BLaER1 treated with 17β-estradiol and CSF1 and Interleukin-3, amounts not matched to agents 10 nM and 100 nM (cell line): Measurements from ENCODE around the gene GAS7.

ENCODE experiments used
- H3K27ac ChIP-seq, 11 experiments: shearing (Covaris generic); formaldehyde crosslinking; 2 replicates each; pipeline ENCODE4 v1.8.1; 2022
- H3K27me3 ChIP-seq, 11 experiments: shearing (Covaris generic); formaldehyde crosslinking; 2 replicates each; pipeline ENCODE4 v1.8.1; 2022
- H3K36me3 ChIP-seq, 11 experiments: shearing (Covaris generic); formaldehyde crosslinking; 2 replicates each; pipeline ENCODE4 v1.8.1; 2022
- H3K4me1 ChIP-seq, 10 experiments: shearing (Covaris generic); formaldehyde crosslinking; 2 replicates each; pipeline ENCODE4 v1.8.1; 2022
- H3K4me2 ChIP-seq, 11 experiments: shearing (Covaris generic); formaldehyde crosslinking; 2 replicates each; pipeline ENCODE4 v1.8.1; 2022
- H3K4me3 ChIP-seq, 10 experiments: shearing (Covaris generic); formaldehyde crosslinking; 2 replicates each; pipeline ENCODE4 v1.8.1; 2022
- H3K9ac ChIP-seq, 11 experiments: shearing (Covaris generic); formaldehyde crosslinking; 2 replicates each; pipeline ENCODE4 v1.8.1; 2022
- H3K9me3 ChIP-seq, 11 experiments: shearing (Covaris generic); formaldehyde crosslinking; replicated peaks in 1 of 11; 2 replicates each; pipeline ENCODE4 v1.8.1; 2022
- H4K20me1 ChIP-seq, 11 experiments: shearing (Covaris generic); formaldehyde crosslinking; 2 replicates each; pipeline ENCODE4 v1.8.1; 2022
- Cebpa-rat ChIP-seq, 11 experiments: shearing (Covaris generic); IDR thresholded peaks; 2 replicates each; pipeline ENCODE4 v1.8.1; 2022

The GAS7 gene

GRCh38 chr17:9934331-9934730 is 264.1 kb downstream of the GAS7 start:
- Histone ChIP-seq H3K4me3 (no peak overlapping the region), H3K4me1 (peaks cover 10 to 31% (median 25%) of the 10 kb centered on the region in 10 experiments; a peak in 17 of 20 replicates), H3K9me3 (peaks cover 7 to 14% (median 13%) of the 10 kb centered on the region in 11 experiments; a peak in 21 of 22 replicates), H3K27me3 (no peaks in the 10 kb centered on the region), H3K4me2 (no peak overlapping the region), H4K20me1 (peaks cover 0 to 99% (median 69%) of the 10 kb centered on the region in 11 experiments; a peak in 19 of 22 replicates), H3K27ac (no peak overlapping the region), H3K36me3 (peaks cover 77 to 100% (median 100%) of the 10 kb centered on the region in 11 experiments), H3K9ac (no peak overlapping the region)
- no peak for TF ChIP-seq Cebpa-rat (IDR thresholded peaks at IDR 0.05)

- Histone ChIP-seq H3K4me2 (no peak overlapping the region), H3K4me3 (no peak overlapping the region), H3K27me3 (no peaks in the 10 kb centered on the region), H3K4me1 (peaks cover 10 to 24% (median 19%) of the 10 kb centered on the region in 10 experiments; a peak in 17 of 20 replicates), H3K9me3 (no peaks in the 10 kb centered on the region), H3K27ac (no peak overlapping the region), H4K20me1 (peaks cover 0 to 96% (median 52%) of the 10 kb centered on the region in 11 experiments; a peak in 19 of 22 replicates), H3K9ac (no peak overlapping the region), H3K36me3 (peaks cover 58 to 98% (median 91%) of the 10 kb centered on the region in 11 experiments)
- no peak for TF ChIP-seq Cebpa-rat (IDR thresholded peaks at IDR 0.05)
Observed at GRCh38 chr17:9932491-9932890, 265.9 kb downstream of the GAS7 start.

DNA sequence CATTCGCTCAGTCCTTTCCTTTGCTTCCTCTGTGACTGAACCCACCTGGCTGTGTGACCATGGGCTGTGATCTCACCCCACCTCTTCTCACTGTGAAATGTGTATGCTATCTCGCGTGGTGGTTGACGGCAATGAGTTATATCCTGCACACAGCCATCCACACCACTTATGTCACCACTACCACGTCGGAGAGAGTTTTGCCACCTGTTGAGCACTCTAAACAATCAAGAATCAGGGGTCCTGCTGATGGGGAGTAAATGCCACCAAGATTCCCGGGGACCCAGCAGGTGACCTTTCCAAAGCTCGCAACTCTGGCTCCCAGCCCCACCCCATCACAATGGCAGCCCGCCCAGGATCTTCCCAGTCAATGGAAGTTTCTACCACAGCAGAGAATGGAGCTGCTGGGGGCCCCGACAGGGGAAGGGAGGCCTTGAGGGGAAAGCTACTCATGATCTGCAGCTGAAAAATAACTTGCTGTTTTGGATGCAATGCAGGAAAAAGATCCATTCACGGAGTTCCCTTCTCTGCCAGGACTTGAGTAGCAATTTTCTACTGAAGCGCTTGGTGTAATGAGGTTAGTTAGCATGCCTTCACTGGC is 267.2 kb downstream of the GAS7 start:
- Histone ChIP-seq H3K27me3 (no peaks in the 10 kb centered on the region), H3K4me3 (no peak overlapping the region)
- no peak for TF ChIP-seq Cebpa-rat (IDR thresholded peaks at IDR 0.05)

GRCh38 chr17:9929871-9930270 is 268.5 kb downstream of the GAS7 start:
- Histone ChIP-seq H3K27me3 (no peaks in the 10 kb centered on the region), H3K4me1 (peaks cover 7 to 33% (median 22%) of the 10 kb centered on the region in 10 experiments; a peak in 17 of 20 replicates), H3K9ac (no peak overlapping the region; a peak in 1 of 22 replicates), H3K4me3 (no peak overlapping the region), H4K20me1 (peaks cover 0 to 95% (median 43%) of the 10 kb centered on the region in 11 experiments; a peak in 18 of 22 replicates), H3K36me3 (peaks cover 34 to 97% (median 90%) of the 10 kb centered on the region in 11 experiments), H3K27ac (peak overlapping the region in 2 of 11 experiments; percentile 3 to 11; a peak in 1 of 22 replicates), H3K9me3 (no peaks in the 10 kb centered on the region), H3K4me2 (no peak overlapping the region)
- no peak for TF ChIP-seq Cebpa-rat (IDR thresholded peaks at IDR 0.05)

More for the DNA sequence above, 267.2 kb downstream of the GAS7 start:
- peaks cover 0 to 95% (median 43%) of the 10 kb centered on the region in 11 experiments; a peak in 19 of 22 replicates for H4K20me1 ChIP-seq
- H3K27ac ChIP-seq = no peak overlapping the region
- no peak overlapping the region for H3K4me2 ChIP-seq
- peaks cover 47 to 97% (median 90%) of the 10 kb centered on the region in 11 experiments for H3K36me3 ChIP-seq
- H3K9me3 ChIP-seq = no peaks in the 10 kb centered on the region
- peaks cover 4 to 20% (median 14%) of the 10 kb centered on the region in 10 experiments; a peak in 16 of 20 replicates for H3K4me1 ChIP-seq
- no peak overlapping the region for H3K9ac ChIP-seq

- Histone ChIP-seq H3K4me3 (no peak overlapping the region), H3K9me3 (no peaks in the 10 kb centered on the region), H4K20me1 (peaks cover 0 to 89% (median 34%) of the 10 kb centered on the region in 11 experiments; a peak in 17 of 22 replicates), H3K36me3 (peaks cover 28 to 94% (median 88%) of the 10 kb centered on the region in 11 experiments), H3K27ac (no peak overlapping the region), H3K27me3 (no peaks in the 10 kb centered on the region), H3K4me2 (no peak overlapping the region), H3K9ac (0 out of 22 replicates have a peak overlapping the region, but pooled peaks of 1 of the 11 experiments have one; percentile 23), H3K4me1 (peaks cover 8 to 34% (median 23%) of the 10 kb centered on the region in 10 experiments; a peak in 17 of 20 replicates)
- TF ChIP-seq Cebpa-rat (IDR thresholded peaks at IDR 0.05) = no peak
Observed at GRCh38 chr17:9928601-9929333, 269.6 kb downstream of the GAS7 start.

GRCh38 chr17:9926150-9926804 is 272.1 kb downstream of the GAS7 start:
- Histone ChIP-seq H3K9ac (peak overlapping the region in 7 of 11 experiments; percentile 6 to 50 (median 30); a peak in 6 of 22 replicates), H3K4me1 (peaks cover 8 to 28% (median 22%) of the 10 kb centered on the region in 10 experiments; a peak in 17 of 20 replicates), H4K20me1 (peaks cover 0 to 76% (median 31%) of the 10 kb centered on the region in 11 experiments; a peak in 16 of 22 replicates), H3K4me3 (no peak overlapping the region), H3K9me3 (no peaks in the 10 kb centered on the region), H3K27me3 (no peaks in the 10 kb centered on the region), H3K27ac (peak overlapping the region in 7 of 11 experiments; percentile 0 to 48 (median 44); a peak in 8 of 22 replicates), H3K36me3 (peaks cover 30 to 94% (median 88%) of the 10 kb centered on the region in 11 experiments), H3K4me2 (no peak overlapping the region)
- TF ChIP-seq Cebpa-rat (IDR thresholded peaks at IDR 0.05) = no peak

DNA sequence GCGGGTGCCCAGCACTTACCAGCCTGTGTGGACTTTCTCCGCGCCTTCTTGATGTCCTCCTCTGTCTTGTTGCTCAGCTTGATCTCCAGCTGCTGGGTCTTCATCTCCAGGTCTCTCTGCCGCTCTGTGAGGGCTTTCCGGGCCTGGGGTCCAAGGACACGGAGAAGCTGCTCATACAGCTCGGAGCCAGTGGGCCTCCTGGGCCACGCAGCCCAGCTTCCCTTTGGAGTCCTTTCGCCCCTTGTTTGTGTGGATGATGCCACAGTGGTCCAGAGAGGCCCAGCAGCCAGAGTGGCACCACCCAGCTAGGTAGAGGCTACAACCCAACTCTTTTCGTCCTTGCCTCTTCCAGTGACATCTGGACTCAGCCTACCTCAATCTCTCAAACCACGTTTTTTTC is 272.9 kb downstream of the GAS7 start:
- no peak for TF ChIP-seq Cebpa-rat (IDR thresholded peaks at IDR 0.05)
- peaks cover 28 to 94% (median 88%) of the 10 kb centered on the region in 11 experiments for H3K36me3 ChIP-seq
- H4K20me1 ChIP-seq = peaks cover 0 to 76% (median 33%) of the 10 kb centered on the region in 11 experiments; a peak in 16 of 22 replicates
- H3K27ac ChIP-seq = peak overlapping the region in 9 of 11 experiments; percentile 0 to 48 (median 38); a peak in 13 of 22 replicates
- H3K4me3 ChIP-seq = no peak overlapping the region
- H3K9me3 ChIP-seq = no peaks in the 10 kb centered on the region
- no peaks in the 10 kb centered on the region for H3K27me3 ChIP-seq
- peak overlapping the region in 8 of 11 experiments; percentile 5 to 47 (median 25); a peak in 9 of 22 replicates for H3K9ac ChIP-seq
- H3K4me1 ChIP-seq = peaks cover 8 to 21% (median 17%) of the 10 kb centered on the region in 10 experiments; a peak in 17 of 20 replicates
- H3K4me2 ChIP-seq = peak overlapping the region in 7 of 11 experiments; percentile 15 to 49 (median 27); a peak in 12 of 22 replicates

- no peak overlapping the region for H3K4me3 ChIP-seq
- peak overlapping the region in 9 of 11 experiments; percentile 0 to 48 (median 38); a peak in 14 of 22 replicates for H3K27ac ChIP-seq
- H3K9ac ChIP-seq = peak overlapping the region in 6 of 11 experiments; percentile 6 to 47 (median 38); a peak in 9 of 22 replicates
- peaks cover 8 to 21% (median 15%) of the 10 kb centered on the region in 10 experiments; a peak in 17 of 20 replicates for H3K4me1 ChIP-seq
- H3K4me2 ChIP-seq = peak overlapping the region in 8 of 11 experiments; percentile 15 to 49 (median 30); a peak in 14 of 22 replicates
- H4K20me1 ChIP-seq = peaks cover 0 to 76% (median 40%) of the 10 kb centered on the region in 11 experiments; a peak in 16 of 22 replicates
- peaks cover 34 to 94% (median 88%) of the 10 kb centered on the region in 11 experiments for H3K36me3 ChIP-seq
- H3K9me3 ChIP-seq = no peaks in the 10 kb centered on the region
- TF ChIP-seq Cebpa-rat (IDR thresholded peaks at IDR 0.05) = no peak
- no peaks in the 10 kb centered on the region for H3K27me3 ChIP-seq
Observed at GRCh38 chr17:9924735-9925191, 273.6 kb downstream of the GAS7 start.
